GM19328 (cell line): ENCODE results near the gene ARL6IP5.
A peak's percentile ranks its signal among the peaks of the same experiment; 100 is the strongest.

ENCODE experiments used
- ATAC-seq: cut with Tn5 transposase; IDR thresholded peaks from one replicate; pipeline ENCODE4 v1.9.1; 2021; ENCODE audit warnings: mild to moderate bottlenecking, moderate library complexity; ENCODE audit not compliant: unreplicated experiment

Gene ARL6IP5

DNA sequence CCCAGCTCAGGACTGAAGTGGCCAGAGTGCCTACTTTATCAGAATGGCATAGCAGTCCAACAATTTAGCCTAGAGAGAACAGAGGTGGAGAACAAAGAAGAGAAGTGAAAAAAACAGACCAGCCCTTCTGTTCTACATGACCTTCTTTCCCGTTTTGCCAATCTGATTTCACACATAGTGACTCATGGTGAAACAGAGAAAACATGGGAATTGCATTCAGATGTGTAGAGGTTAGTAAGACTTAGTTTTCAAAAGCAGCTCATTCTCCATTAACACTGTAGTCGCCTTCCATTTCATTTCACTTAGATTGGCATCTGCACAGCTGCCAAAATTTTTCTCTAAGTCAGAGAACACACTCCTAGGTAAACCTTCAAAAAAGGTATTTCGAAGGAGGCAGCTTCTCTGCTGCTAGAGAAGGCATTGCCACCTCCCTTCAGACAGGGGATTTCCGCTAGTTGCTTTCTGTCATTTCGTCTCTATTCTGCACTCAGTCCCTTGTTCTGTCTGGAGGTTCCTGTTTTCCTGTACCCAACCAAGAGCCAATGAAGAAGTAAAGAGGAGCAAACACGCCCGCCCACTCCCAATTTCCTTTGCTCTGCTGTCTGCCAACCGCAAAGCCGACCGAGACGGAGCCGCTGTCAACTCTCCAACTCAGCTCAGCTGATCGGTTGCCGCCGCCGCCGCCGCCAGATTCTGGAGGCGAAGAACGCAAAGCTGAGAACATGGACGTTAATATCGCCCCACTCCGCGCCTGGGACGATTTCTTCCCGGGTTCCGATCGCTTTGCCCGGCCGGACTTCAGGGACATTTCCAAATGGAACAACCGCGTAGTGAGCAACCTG lies at the start of gene ARL6IP5:
Gene ARL6IP5 (plus strand): TSS at position 612 of the 842 bp plus-strand sequence. CDS start 111 bp downstream, at position 723.
- ATAC-seq: peak; percentile 48

DNA sequence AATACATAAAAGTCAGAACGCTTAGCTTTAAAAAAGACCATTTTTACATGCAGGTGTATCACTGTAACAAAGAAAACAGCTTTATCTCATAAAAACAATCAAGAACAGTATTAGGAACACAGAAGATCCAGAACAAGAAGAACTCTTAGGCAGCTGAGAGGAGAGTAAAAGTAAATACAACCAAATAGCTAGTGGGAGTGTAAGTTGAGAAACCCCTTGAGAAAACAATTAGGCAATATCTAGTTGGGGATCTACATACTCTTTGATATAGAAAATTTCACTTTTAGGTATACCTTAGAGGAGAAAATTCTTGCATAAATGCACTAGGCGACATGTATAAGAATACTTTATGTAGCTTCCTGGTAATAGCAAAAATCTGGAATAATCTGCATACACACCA lies 40.1 kb upstream of the ARL6IP5 start:
- ATAC-seq: no peak

GRCh38 chr3:69048990-69049389 lies 35.7 kb upstream of the ARL6IP5 start:
- no peak for ATAC-seq

DNA sequence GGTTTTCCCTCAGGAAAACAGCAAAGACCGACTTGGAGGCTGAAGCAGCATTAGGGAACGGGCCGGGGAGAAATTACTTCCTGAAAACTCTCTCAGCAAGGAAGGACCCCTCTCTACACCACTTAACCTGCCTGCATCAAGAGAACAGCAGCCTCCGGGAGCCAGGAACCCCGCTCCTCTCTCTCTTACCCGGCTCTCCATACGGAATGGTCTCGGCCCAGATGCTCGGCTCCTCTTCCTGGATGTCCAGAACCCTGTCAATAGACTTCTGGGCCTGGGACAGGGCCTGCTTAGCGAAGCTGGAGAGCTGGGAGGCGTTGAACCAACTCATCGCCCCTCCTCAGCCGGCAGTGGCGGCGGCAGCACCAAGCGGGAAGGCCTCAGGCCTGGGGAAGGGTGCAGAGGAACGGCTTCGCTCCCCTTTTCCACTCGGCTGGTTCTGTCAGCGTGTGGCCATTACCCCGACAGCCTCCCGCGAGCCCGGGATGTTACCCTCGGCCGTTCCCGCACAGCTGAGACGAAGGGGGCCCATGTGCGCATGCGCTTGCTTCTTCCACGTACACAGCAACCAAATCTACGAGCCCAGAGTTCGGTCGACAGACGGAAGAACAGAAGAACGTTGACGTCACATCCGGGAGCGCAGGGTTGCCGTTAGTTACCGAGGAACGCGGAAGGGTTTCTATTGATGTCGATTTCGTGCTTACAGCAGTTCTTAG lies 32.8 kb upstream of the ARL6IP5 start, which contains the start of gene TMF1:
Gene TMF1 (minus strand): TSS at position 578 of the 716 bp plus-strand sequence. CDS start 247 bp downstream, at position 331.
- peak; percentile 95 for ATAC-seq

- ATAC-seq: no peak
Observed at GRCh38 chr3:69052472-69052898, 32.3 kb upstream of the ARL6IP5 start.

DNA sequence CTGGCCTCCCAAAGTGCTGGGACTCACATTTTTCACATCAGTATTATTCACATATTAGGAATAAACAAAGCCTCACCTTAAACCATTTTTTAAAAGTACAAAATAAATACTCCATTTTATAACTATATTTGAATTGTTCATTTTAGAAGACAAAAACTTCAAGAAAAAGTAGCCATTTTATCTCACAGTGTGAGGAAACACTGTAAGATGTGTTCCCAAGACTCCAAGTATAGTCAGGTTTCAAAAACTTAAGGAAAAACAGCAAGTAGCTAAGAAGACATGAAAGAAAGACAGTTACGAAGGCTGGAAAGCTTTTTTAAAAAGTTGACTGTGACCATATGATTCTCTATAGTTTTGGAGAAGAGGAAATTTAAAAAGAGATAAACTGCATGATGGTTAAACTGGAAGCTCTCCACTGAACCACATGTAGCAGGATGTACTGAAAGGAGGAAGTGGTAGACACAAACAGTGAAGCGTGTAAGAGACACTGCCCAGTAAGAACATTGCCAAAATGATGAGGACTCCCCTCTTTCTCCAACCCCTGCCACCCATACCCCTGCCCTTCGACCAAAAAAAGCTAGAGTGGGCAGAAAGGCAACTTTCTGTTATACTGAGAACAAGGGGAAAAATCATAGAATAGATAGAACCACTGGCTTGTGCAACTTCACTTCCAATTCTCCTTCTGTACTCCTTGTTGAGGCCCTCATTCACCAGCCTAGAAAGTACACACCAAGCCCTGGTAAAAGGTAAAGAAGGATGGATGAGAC lies 26.4 kb upstream of the ARL6IP5 start:
- peak; percentile 99 for ATAC-seq

- no peak for ATAC-seq
Observed at GRCh38 chr3:69058947-69059224, 25.9 kb upstream of the ARL6IP5 start.

- no peak for ATAC-seq
Observed at GRCh38 chr3:69059688-69060087, 25.0 kb upstream of the ARL6IP5 start.

- no peak for ATAC-seq
Observed at GRCh38 chr3:69063636-69064035, 21.1 kb upstream of the ARL6IP5 start.

GRCh38 chr3:69065318-69065964 lies 19.3 kb upstream of the ARL6IP5 start:
- no peak for ATAC-seq

DNA sequence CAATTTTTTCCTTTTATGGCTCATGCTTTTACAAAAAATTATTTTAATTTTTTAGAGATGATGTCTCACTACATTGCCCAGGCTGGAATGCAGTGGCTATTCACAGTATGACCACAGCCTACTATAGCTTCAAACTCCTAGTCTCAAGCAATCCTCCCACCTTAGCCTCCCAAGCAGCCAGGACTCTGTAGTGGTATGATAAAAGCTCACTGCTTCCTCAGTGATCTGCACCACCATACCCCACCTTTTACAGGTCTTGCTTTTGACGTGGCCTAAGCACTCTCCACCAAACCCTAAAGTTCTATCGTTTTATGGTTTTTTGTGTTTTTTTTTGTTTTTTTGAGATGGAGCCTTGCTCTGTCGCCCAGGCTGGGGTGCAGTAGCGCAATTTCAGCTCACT lies 18.6 kb upstream of the ARL6IP5 start:
- no peak for ATAC-seq

- no peak for ATAC-seq
Observed at GRCh38 chr3:69072928-69073327, 11.8 kb upstream of the ARL6IP5 start.

DNA sequence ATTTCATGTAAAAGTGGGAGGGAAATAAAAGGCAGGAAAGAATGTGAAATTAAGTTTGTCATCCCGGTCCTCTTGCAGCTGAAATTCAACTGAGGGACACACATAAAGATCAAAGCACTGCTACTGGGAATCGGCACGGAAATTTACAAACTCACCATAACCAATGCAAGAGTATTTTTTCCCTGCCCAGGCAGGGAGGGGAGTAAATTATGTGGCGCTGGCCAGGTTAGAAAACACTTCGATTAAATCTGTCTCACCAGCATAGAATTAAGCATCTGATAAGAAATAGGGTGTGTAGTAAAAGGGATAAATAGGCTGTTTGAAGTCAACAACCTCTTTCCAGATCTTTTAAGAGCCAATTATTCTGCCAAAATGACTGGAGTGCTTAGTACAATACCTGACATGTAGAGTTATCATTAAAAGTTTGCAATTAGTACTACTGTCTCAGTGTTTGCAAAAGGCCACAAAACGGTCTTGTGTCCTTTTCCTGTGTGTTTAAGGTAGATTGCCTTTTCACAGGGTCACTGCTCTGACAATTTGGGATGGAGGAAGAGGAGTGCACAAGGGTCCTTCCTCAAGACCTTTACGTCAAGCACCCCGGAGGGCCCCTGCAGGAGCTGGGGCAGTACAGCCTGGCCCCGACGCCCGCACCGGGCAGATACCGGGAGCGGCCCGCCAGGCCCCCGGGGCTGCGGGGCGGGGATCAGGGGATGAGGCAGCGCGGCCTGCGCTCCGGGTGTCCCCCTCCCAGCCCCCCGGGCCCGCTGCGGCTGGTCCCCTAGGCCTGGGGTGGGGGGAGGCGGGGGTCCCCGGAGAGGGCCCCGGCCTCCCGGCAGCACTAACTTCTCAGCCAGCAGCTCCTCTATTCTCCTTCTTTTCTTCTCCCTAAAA lies 5.2 kb upstream of the ARL6IP5 start:
- peak; percentile 18 for ATAC-seq

GRCh38 chr3:69080233-69080920 lies 4.4 kb upstream of the ARL6IP5 start, which contains the start of gene UBA3:
UBA3 (minus strand) TSS chr3:69080365; CDS start chr3:69080353, 12 bp downstream.
- peak; percentile 52 for ATAC-seq

- no peak for ATAC-seq
Observed at GRCh38 chr3:69081583-69082262, 3.0 kb upstream of the ARL6IP5 start.

GRCh38 chr3:69082361-69082760 lies 2.4 kb upstream of the ARL6IP5 start:
- no peak for ATAC-seq

DNA sequence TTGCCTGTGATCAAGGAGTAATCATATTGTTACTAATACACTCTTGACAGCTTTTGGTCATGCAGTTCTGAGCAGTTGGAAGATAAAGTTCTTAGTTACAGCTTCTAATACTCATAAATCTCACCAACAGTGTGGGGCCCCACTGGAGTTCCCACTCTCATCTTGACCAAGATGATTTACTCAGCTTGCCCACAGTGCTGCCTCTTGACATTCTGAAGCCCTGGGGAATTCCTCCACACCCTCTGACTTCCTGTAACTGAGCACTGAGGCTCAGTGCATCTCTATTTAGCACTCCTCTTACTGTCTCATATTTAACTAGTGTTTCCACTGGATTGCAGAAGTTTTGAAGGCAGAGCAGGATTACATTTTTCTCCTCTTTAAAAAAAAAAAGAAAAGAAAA lies 1.9 kb upstream of the ARL6IP5 start:
- peak; percentile 44 for ATAC-seq

DNA sequence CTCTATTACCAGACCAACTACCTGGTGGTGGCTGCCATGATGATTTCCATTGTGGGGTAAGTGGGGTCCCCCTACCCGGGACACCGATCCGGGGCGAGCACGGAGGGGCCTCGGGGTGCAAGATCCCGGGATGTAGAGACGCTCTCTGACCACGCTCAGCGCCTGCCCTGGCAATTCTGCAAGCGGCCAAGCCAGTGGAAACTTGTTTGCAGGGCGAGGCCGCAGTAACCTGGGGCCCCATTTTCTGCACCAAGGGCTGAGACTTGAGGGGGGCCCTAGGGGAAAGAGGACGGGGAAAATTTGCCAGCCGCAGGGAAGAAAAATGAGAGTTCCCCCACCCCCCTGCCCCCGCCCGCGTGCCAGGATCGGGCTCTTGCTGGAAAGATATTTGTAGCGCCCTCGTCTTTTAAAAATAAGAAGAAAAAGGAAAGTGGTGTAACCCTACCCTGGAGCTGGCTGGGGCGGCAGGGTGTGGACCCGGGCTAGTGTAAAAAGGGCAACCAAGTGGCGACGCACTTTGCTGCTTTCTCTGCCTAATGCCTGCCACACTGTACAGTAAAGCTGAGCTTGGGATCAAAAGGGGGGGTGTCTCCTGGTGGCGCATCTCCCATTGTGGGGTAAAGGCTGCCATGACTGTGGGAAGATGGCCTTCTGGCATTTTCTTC lies 563 bp downstream of the ARL6IP5 start:
- peak; percentile 0 for ATAC-seq
